GM10266 (cell line): ENCODE results near the gene MRNIP.
"Not testable (repeated sequence)": the region's sequence is repeated elsewhere in the genome, so short reads cannot be mapped to it uniquely, and the experiment has no call there.

ENCODE experiments used
- DNase-seq: peaks from one replicate; pipeline ENCODE4 v3.0.0; 2012; ENCODE audit errors: extremely low spot score
- TF ChIP-seq, protein P1 (sequence below): IDR thresholded peaks from 2 replicates; pipeline ENCODE4 v1.5.1; 2012; ENCODE audit warnings: mild to moderate bottlenecking, low read depth; ENCODE audit not compliant: control insufficient read depth, insufficient read depth; ENCODE audit errors: missing control alignments

MRNIP gene

DNA sequence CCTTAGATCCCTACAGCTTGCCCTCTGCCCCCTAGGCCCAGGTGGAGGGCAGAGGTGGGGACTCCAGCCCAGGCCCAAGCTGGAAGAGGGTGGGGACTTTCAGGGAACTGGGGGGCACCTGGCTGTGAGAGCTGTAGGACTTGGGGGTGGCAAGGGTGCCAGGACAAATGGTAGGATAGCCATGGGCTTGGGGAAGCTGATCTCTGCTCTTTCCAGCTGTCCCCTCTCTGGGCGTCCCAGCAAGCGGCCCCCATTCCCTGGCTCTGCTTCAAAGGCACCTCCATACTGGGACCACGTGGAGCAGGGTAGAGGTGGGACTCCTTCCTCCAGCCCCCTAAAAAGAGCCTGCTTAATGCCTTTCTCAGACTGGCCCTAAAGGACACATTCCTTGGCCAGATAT is 64.4 kb downstream of the MRNIP start:
- TF ChIP-seq, protein P1, sequence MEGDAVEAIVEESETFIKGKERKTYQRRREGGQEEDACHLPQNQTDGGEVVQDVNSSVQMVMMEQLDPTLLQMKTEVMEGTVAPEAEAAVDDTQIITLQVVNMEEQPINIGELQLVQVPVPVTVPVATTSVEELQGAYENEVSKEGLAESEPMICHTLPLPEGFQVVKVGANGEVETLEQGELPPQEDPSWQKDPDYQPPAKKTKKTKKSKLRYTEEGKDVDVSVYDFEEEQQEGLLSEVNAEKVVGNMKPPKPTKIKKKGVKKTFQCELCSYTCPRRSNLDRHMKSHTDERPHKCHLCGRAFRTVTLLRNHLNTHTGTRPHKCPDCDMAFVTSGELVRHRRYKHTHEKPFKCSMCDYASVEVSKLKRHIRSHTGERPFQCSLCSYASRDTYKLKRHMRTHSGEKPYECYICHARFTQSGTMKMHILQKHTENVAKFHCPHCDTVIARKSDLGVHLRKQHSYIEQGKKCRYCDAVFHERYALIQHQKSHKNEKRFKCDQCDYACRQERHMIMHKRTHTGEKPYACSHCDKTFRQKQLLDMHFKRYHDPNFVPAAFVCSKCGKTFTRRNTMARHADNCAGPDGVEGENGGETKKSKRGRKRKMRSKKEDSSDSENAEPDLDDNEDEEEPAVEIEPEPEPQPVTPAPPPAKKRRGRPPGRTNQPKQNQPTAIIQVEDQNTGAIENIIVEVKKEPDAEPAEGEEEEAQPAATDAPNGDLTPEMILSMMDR: no peak

DNA sequence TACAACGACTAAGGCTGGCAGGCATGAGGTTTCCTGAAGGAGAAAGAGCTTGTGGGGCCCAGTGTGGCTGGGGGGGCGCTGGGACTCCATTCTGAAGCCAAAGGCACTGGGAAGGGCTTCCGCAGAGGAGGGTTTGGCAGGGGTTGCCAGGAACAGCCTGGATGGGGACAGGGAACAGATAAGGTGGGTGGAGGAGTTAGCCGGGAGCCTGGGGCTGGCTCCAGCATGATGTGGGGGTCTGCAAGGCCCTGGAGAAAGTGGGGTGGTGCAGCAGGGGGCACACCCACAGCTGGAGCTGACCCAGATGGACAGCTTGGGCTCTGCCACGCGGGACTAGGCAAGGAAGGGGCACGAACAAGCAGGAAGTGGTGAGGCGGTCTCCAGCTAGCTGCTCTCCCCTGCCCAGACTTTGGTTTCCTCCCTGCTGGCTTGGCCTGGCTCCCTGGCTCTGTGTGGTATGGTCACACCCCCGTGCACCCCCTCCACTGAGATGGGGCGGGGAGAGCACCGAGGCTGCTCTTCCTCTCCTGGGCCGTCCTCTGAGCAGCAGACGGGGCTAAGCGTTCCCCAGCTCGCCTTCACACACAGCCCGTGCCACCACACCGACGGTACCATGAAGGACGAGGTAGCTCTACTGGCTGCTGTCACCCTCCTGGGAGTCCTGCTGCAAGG is 65.0 kb downstream of the MRNIP start, which contains the start of gene LTC4S:
TSS of gene LTC4S (plus strand) at position 519 of the 672 bp plus-strand sequence. CDS start at position 614, 95 bp downstream.
- TF ChIP-seq, protein P1: no peak
- peak; percentile 51 for DNase-seq

More for the DNA sequence above, 64.4 kb downstream of the MRNIP start:
- no peak for DNase-seq

DNA sequence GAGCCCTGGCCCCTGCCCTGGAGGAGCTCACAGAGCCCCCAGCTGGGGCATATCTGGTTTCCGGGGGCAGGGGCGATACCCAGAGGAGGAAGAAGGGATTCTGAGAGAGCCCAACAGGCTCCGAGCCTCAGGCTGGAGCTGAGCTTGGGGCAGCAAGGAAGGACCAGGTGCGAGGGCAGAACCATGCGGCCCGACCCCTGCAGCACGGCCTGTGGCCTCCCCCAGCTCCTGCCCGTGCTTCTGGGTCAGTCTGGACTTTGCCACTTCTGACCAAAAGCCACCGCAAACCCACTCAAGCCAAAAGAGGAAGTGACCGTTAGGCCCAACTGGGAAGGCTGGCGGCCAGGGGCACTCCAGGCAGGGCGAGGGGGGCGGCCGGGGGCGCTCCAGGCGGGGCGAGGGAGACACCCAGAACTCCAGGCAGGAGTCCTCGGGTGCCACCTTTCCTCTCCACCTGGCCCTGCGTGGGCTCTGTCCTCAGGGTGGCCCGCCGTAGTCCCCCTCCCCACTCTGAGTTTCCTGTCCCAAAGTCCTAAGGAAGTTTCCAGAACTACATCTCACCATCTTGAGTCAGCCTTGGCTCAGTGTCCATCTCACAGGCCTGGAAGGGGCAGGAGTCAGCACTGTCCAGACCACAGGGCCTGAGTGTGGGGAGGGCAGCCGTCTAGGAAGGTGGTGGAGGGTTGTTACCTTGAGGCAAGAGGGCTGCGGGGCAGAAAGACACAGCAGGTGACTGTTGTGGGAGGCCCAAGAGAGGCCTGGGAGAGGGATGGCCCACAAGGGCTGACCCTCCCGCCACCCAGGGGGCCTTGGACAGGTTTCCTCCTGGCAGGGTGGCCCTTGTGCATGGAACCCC is 65.8 kb downstream of the MRNIP start:
- DNase-seq: no peak
- TF ChIP-seq, protein P1: no peak

DNA sequence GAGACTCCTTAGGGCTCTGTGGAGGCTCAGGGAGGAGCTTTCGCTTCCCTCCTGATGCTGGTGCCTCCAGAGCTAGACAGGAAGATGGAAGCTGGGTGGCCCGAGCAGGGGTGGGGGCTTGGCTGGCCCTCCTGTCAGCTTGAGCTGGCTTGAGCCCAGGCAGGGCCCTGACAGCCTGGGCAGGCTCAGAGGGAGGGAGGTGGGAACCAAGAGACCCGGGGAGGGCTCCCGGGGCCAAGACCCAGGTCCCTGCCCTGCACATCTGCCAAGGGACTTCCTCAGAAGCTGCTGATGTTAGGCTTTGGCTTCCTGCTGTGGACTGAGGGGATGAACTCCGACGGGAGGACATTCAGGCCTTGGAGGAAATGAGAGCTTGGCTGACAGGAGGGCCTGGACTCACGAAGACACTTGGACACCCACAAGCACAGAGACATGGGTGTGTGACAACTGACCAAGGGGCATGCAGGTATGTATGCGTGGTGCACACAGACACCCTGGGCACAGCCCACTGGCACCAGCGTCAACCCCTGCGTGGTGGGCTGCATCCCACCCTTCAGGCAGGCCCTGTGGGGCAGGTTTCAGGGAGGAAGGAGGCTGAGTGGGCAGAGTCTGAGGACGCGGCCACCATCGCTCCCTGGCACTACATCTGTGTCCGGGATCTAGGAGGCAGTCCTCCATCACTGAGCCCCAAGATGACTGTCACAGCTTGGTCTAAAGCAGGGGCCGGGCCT is 66.6 kb downstream of the MRNIP start:
- DNase-seq: no peak
- TF ChIP-seq, protein P1: no peak

DNA sequence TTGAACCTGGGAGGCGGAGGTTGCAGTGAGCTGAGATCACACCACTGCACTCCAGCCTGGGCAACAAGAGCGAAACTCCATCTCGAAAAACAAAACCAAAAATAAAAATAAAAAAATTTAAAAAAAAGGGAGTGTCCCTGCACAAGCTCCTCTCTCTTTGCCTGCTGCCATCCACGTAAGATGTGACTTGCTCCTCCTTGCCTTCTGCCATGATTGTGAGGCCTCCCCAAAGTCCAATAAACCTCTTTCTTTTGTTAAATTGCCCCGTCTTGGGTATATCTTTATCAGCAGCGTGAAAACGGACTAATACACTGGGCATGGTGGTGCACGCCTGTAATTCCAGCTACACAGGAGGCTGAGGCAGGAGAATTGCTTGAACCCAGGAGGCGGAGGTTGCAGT is 69.3 kb downstream of the MRNIP start:
- not testable (repeated sequence) for DNase-seq

DNA sequence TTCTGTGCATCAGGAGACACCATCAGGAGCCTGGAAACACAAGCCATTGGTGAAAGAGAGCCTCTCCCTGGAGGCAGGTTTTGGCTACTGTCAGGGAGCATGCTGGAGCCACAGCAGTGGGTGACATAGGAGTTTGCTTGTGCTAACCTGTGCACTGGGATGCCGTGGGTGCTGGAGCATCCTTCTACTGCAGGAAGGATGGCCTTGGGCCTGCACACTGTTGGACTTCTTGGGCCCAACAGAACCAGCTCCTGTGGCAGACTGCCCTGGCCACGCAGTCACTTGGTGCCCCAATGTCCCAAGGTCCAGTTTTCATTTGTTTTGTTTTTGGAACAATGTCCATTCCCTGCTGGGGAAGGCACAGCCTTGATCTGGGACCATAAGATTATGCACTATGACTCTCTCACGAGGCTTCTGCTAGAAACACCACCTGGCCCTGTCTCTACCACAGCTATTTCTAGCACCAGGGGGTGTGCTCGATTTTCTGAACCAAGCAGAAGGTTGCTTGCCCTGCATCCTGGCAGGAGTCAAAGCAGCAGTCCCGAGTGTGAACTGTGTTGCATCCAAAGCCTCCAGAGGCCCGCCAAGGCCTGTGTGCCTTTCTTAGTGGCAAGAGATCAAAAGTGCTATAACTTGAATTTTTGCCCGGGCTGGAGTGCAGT is 70.3 kb downstream of the MRNIP start:
- TF ChIP-seq, protein P1: no peak
- DNase-seq: peak; percentile 17
